Right forelimb (tissue), 1 donor: ENCODE results near the gene TTI1.

Experiments
- DNase-seq: peaks from one replicate; pipeline ENCODE4 v3.0.0-alpha.2; 2018

Gene TTI1

DNA sequence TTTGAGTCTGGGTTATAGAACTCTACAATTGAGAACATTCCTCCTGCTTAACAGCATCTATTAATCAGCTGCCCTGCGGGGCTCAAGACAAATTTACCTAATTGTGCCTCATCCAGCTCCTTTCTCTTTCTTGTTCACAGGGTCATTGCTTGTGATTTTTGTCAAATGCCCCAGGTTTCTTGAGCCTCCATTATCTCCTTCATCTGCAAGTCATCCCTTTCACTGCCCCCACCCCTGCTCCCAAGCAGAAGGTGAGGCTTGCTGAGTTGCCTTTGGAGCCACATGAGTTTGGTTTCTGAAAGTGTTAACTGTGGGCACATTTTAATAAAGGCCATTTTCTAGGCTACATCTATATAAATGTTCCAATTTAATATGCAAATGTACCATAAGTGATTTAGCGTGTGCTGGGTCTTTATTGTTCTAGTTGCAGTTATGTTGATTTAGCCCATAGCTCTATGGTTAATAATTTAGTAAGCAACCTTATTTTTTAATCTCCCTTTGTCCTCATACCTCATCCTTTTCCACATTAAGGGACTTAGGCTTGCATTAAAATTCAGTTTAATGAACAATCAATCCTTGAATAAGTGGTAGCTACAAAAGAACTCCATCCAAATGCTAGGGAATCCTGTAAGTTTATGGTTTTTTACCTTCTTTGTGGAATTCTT lies 74.3 kb downstream of the TTI1 start:
- no peak for DNase-seq

DNA sequence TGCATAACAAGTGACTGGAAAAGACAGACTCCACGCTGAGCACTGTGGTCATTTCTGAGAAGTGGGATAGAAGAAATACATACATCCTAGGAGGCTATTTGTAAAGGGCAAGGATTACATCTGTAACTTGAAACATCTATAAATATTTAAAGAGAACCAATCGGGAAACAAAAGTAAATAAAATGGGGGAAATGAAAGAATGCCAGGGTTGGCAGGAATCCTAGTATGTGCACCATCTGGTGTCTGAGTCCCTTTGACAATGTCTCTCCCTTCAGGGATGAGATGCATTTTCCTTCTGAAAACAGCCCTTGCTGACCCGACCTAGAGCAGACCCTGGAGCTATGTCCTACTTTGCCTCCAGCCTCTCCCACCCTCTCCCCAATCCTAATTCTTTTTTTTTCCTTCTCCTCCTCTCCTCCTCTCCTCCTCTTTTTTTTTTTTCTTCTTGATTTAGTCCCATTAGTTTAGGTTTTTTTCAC lies 77.1 kb downstream of the TTI1 start:
- DNase-seq, result no peak

DNA sequence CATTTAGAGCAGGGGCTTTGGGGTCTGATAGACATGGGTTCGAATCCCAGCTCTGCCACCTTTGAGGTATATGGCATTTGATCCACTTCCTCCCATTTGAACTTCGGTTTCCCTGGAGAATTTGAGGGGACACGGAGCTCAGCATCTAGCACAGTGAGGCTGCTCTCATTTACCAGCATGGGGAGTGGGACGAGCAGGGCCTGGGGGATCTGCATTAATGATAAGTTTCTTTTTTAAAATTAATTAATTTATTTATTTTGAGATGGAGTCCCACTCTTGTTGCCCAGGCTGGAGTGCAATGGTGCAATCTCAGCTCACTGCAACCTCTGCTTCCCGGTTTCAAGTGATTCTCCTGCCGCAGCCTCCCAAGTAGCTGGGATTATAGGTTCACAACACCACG lies 77.7 kb downstream of the TTI1 start:
- no peak for DNase-seq

DNA sequence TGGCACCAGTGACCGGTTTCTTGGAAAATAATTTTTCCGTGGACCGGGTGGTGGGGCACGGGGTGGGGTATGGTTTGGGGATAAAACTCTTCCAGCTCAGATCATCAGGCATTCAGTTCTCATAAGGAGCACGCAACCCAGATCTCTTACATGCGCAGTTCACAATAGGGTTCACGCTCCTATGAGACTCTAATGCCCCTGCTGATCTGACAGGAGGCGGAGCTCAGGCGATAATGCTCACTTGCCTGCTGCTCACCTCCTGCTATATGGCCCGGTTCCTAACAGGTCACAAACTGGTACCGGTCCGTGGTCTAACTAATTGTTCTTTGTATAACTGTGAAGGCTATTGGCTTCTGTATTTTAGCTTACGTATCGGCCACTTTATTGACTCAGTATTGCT lies 78.6 kb downstream of the TTI1 start:
- DNase-seq, result no peak

DNA sequence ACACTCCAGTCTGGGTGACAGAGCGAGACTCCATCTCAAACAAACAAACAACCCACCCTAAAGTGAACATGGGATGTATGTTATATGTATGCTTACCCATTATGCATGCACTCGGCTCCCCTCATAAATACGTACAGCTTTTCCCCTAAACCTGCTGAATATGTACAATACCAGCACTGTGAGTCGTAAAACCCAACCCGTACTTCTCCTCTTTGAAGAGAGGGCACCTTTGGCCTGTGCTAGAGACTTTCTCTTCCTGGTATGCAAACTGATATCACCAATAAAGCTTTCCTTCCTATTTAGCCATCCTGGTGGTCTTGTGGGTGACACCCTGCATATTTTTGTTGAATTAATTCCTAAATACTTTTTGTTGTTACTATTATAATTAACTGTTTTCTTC lies 79.1 kb downstream of the TTI1 start:
- DNase-seq, result no peak

DNA sequence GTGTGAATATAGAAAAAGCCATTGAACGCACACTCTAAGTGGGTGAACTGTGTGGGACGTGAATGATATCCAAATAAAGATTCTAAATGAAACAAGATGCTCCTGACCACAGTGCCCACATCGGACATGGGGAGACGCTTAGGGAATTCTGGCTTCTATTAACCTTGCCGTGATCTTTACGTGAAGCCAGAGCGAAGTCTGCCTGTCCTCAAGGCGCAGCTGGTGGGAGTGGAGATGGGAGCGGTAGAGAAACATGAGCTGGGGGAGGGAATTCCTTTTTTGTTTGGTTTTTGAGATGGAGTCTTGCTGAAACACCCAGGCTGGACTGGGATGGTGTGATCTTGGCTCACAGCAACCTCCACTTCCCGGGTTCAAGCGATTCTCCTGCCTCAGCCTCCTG lies 84.3 kb downstream of the TTI1 start:
- no peak for DNase-seq

DNA sequence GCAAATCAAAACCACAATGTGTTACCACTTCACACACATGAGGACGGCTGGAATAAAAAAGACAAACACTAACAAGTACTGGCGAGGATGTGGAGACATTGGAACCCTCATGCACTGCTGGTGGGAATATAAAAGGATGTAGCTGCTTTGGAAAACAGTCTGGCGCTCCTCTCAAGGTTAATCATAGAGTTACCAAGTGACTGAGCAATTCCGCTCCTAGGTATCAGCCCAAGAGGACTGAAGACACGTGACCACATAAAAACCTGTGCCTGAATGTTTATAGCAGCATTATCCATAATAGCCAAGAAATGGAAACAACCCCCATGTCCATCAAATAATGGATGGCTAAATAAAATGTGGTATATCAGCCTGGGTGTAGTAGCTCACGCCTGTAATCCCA lies 85.3 kb downstream of the TTI1 start:
- no peak for DNase-seq

DNA sequence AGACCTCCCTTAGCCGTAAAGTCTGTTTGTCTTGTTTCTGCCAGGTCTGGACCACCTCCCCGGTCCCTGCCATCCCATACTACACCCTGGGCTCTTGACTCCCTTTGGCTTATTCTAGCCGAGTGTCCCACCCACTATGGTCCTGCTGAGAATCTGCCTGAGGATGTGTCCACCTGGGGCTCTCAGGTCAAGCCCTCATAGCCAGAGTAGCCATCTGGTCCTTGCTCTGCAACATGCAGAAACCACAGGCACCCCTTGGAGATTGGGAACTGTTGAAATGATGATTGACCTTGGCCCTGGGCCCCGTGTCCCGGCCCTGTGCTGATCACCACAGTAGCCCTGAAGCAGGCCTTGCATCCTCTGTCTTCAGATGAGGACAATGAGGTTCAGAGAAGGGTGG lies 86.3 kb downstream of the TTI1 start:
- DNase-seq, result no peak

DNA sequence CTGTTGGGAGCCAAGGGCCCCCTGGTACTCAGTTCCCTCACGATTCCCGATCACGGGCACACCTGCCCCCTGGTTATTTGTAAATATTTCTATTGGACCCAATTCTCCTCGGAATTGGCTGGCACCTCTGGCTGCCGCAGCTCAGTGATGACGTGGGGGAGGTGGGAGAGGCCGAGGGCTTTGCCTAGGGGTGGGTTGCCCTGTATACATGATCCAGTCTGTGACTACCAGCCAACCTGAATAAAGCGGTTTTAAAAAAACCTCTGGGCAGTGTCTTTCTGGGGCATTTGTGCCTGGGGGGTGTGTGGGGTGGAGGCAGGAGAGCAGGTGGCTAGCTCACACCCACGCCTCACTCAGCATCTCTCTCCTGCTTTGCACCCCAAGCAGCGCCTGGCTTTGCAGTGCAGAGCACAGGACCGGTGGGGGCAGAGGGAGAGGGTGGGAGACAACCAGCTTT lies 88.1 kb downstream of the TTI1 start:
- DNase-seq, result no peak

DNA sequence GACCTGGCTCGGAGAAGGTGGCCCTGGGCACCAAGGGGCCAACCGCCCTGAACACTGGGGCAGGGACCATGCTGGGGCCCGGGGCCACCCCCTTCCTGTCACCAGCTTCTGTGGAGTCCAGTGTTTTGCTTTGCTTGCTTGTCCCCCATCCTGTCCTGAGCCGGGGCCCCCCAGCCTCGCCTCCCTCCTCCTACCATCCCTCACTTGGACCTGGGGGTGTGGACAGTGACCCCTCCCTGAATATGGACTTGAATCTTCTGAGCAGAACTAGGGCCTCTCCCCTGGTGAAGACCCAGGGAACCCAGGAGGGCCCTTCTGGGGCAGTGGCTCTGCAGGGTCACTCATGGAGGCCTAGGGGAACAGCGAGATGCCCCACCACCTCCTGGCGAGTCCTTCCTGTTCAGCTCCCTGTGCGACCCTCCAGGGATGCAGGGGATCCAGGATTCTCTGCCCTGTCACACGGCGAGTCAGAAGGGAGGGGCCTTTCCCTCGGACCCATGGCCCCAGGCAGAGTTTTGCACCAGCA lies 88.7 kb downstream of the TTI1 start:
- no peak for DNase-seq

DNA sequence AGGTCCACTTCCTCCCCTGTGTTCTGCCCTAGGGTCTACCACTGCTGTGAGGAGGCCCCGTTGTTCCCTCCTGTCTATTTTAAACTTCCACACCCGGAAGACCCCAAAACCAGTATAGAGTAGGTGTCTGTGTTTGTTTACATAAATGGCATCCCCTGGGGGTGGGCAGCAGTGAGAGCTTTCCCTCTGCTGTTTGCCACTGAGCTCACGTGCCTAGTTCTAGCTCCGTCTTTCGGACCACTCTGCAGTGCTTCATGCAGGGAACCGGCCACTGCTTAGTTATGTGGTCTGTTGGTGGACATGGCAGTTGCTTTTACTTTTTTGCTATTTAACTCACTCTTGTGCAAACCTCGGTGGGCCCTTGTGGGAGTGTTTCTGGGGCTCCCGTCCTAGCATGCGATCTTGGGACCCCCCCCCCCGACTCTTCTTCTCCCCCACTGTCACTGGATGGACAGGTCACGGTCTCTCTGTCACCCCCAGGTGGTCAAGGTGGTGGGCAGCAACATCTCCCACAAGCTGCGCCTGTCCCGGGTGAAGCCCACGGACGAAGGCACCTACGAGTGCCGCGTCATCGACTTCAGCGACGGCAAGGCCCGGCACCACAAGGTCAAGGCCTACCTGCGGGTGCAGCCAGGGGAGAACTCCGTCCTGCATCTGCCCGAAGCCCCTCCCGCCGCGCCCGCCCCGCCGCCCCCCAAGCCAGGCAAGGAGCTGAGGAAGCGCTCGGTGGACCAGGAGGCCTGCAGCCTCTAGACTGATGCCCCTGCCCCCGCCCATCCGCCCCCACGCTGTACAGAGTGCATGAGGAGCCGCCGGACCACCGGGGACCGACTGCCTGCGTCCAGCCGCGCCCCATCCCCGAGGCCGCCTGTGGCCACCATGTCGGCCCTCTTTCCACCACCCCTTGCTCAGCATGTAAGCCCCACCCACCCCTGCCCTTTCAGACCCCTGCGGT lies 89.5 kb downstream of the TTI1 start:
- no peak for DNase-seq

DNA sequence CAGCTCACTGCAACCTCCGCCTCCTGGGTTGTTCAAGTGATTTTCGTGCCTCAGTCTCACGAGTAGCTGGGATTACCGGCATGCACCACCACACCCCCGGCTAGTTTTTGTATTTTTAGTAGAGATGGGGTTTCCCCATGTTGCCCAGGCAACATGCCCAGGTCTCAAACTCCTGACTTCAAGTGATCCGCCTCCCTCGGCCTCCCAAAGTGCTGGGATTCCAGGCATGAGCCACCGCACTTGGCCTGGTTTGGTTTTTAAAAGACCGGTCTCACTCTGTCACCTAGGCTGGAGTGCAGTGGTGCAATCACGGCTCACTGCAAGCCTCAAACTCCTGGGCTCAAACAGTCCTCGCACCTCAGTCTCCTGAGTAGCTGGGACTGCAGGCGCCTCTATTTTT lies 90.2 kb downstream of the TTI1 start:
- no peak for DNase-seq

DNA sequence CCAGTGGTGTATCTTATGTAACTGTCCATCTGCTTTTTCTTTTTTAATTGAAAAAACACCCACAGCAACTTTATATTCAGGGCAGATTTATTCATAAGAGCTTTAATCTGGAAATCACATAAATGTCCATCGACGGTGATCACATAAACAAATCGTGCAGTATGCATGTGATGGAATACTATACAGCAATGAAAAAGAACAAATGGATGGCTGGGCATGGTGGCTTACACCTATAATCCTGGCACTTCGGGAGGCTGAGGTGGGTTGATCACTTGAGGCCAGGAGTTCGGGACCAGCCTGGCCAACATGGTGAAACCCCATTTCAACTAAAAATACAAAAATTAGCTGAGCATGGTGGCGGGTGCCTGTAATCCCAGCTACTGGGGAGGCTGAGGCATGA lies 91.3 kb downstream of the TTI1 start:
- no peak for DNase-seq

DNA sequence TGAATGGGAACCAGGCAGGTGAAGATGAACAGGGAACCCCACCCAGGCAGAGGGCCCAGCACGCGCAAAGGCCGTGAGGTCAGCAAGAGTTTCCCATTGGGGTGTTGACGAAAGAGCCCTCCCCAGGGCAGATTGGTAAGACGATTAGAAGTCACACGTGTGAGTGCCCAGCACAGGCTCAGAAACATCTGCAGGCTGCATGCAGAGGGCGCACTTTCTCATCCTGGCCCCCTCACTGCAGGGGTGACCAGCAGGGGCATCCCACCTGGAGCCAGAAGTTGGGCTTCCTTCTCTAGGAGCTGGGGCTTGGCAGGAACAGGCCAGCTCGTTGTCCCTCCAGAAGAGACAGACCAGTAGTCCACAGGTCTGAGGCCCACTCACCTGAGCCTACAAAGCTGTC lies 91.9 kb downstream of the TTI1 start:
- DNase-seq, result no peak

DNA sequence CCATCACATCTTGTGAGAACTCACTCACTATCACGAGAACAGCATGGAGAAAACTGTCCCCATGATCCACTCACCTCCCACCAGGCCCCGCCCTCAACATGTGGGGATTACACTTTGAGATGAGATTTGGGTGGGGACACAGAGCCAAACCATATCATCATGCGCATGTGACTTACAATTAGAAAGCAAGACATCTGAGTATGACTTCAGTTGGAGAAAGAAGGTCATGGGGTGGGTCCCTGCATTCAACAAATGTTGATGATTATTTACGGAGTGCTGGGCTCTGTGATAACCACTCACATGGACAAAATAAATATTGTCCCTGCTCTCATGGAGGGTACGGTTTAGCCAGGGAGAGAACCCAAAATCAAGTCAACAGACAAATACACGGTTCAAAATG lies 92.4 kb downstream of the TTI1 start:
- DNase-seq, result no peak

DNA sequence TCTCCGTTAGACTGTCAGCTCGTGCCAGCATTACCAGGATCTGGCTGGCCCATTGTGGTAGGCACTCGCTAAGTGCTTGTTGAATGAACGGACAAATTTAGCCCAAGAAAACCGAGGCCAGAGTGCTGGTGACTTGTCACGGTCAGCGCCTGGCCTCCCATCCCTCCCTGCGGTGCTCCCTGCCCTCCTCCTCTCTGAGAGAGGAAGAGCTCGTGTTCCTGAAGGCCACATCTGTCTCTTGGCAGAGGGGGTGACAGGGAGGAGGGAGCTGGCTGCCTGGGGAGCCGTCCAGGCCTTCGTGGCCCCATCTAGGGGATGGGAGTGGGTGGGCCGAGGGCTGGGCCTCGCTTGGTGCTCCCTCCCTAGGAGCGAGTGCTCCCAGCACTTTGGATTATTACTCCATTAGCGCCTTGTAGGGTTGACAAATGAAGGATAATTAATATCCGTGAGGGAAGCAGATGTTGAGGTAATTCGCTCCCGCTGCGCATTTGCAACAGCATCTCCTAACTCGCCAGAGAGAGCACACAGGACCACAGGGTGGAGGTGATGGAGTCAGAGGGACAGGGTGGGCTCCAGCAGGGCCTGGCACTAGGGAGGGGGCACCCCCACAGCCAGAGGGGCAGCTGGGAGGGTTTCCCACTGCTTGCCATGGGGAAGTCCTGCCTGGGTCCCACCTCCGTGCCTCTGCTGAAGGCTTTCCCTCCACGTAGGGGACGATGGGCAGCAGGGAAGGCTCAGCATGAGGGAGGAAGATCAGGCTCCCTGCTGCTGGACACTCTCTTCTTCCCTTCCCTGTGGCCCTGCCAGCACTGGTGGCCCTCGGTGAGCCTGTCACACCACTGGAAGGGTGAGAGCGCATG lies 93.3 kb downstream of the TTI1 start:
- DNase-seq, result no peak

DNA sequence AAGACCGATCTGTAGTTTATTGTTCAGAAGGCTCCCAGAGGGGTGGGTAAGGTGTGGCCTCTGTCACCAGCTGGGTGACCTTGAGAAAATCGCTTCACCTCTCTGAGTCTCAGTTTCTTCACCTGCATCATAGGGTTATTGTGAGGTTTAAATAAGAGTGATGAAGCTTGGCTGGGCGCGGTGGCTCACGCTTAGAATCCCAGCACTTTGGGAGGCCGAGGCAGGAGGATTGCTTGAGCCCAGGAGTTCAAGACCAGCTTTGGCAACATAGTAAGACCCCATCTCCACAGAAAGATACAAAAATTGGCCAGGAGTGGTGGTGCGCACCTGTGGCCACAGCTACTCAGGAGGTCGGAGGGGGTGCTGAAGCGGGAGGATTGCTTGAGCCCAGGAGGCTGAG lies 94.3 kb downstream of the TTI1 start:
- DNase-seq, result no peak

DNA sequence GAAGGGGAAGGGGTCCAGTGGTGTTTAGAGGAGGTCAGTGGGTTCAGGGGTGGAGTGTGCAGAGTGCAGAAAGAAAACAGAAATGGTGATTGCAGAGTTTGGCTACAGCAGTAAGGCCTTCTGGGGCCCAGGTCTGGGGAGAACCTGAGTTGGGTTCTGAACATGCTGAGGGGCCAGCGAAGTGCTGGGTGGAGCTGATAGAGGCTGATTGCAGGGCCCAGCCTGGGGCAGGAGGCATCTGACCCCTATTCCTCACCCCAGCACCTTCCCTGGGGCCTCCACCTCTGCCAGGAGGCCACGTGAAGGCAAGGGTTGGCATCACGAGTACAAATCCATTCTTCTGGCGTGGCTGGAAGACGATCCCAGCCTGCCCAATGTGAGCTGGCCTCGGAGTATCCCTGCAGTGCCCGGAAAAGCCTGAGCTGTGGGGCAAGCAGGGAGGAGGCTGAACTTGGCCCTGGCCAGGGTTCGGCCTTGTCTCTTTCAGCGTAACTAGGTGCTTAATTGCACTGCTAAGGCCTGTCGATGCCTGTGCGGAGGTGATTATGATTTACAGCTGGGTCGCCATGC lies 95.0 kb downstream of the TTI1 start:
- DNase-seq, result no peak

DNA sequence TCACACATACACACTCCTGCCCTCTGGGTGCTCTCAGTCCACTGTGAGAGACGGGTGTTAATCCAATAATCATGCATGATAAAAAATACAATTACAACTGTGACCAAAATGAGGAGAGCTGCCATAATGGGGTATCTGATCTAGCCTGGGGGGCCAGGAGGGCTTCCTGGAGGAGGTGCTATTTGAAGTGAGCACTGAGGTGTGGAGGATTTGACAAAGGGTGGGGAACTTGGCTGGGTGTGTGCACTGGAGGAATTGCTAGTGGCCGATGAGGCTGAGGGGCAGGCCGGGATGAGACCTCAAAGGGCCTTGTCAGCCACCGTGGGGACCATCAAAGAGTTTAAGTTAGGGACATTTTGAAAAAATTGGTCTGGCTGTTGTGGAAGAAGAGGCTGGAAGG lies 95.6 kb downstream of the TTI1 start:
- no peak for DNase-seq

DNA sequence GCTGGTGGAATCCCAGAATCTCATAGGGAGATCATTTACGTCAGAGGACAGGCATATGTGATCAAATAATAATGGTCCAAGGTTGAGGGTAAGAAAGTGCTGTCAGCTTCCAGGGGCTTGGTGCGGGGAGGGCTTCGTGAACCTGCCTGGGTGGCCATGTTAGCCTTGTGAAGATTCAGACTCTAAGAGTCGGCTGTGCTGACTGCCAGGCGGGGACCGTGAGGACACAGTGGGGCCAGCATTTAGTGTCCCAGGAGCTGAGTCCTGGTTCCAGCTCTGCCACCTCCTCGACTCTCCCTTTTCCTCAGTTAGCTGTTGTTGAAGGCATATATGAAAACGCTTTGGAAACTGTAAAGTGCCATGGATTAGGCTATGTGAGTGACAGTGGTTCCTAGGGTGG lies 96.8 kb downstream of the TTI1 start:
- no peak for DNase-seq

DNA sequence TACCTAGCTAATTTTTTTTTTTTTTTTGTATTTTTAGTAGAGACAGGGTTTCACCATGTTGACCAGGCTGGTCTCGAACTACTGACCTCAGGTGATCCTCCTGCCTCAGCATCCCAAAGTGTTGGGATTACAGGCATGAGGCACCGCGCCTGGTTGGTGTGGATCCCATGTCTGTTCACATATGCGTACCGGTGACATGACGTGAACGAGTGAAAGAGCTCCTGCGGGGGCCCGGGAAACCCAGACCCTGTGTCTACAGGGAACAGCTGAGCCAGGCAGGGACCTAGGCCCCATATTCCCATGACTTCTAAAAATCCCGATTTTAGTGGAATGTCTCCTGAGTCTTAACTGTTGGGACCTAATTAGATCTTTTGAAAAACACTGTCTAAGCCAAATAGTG lies 97.2 kb downstream of the TTI1 start:
- DNase-seq, result no peak

DNA sequence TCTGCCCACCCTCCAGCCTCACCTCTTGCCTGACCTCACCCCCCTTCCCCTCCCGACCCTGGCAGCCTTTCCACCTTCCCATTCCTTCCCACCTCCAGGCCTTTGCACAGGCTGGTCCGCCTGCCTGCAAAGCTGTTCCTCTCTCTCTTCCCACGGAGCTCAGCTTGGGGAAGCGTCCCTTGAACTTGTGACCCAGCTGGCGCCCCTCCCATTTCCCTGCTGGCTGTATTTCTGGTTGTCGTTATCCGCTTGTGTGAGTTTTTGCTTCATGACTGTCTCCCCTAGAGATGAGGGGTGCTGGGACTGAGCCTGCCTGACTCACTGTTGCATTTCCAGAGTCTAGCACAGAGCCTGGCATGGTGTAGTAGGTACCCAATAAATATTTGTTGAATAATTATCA lies 97.8 kb downstream of the TTI1 start:
- DNase-seq, result no peak
